DLD1 (cell line): ENCODE measurements around the gene MYO1D.
"Not testable (repeated sequence)": the region's sequence is repeated elsewhere in the genome, so short reads cannot be mapped to it uniquely, and the experiment has no call there.

Experiments used
- in situ Hi-C: cut with HindIII; loops from 2 replicates; pipeline ENCODE4 v1.10.0; 2017; ENCODE audit warnings: low sequenced_read_pairs

MYO1D gene

GRCh38 chr17:32555611-32556310 is 321.2 kb downstream of the MYO1D start:
- in situ Hi-C loops, result no loop called here

DNA sequence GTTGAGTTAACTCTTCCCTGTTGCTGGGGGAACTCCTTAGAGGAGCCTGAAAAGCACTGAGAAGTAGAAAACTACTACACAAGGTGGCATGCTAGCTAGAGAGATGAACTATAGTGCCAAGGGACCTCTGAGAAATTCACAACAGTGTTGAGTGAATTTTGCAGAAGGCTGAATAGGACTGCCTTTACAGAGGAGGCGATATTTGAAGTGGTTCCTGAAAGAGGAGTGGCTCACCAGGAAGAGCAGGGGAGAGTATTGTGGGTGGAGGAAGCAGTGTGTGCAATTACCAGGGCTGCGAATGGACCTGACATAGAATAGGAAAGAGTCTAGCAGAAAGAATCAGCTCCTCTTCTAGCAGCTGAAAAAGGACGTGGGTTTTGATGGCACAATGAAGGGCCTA is 323.8 kb downstream of the MYO1D start:
- in situ Hi-C loops, result loop anchor here (5.0 kb wide), 1 partner anchor 39 kb away; no protein-coding TSS in a partner anchor

GRCh38 chr17:32552280-32552679 is 324.6 kb downstream of the MYO1D start:
- in situ Hi-C loops, result loop anchor here (5.0 kb wide), 1 partner anchor 40 kb away; no protein-coding TSS in a partner anchor

- in situ Hi-C loops, result loop anchor here (5.0 kb wide), 1 partner anchor 41 kb away; no protein-coding TSS in a partner anchor
Measured at GRCh38 chr17:32551186-32551955, 325.6 kb downstream of the MYO1D start.

- in situ Hi-C loops, result no loop called here
Measured at GRCh38 chr17:32549559-32549958, 327.4 kb downstream of the MYO1D start.

DNA sequence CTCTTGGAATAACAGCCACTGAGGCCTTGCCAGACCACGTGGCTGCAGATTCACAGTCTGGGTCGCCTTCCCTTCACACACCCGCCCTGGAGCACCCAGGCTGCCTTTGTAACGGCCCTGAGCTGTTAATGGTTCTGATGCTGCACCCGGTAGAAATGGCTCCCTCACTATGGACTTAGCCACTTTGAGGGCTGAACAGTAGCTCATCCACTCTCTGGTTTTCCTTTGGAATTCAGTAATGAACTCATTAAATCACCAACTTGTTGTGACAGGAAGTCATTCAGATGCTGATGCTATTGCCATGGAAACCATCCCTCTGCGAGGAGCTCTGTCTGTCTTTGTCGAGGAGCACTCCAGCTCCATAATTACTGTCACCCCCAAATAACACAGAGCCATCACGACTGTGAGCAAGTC is 330.9 kb downstream of the MYO1D start:
- in situ Hi-C loops, result no loop called here

GRCh38 chr17:32542186-32542585 is 334.7 kb downstream of the MYO1D start:
- in situ Hi-C loops, result no loop called here

DNA sequence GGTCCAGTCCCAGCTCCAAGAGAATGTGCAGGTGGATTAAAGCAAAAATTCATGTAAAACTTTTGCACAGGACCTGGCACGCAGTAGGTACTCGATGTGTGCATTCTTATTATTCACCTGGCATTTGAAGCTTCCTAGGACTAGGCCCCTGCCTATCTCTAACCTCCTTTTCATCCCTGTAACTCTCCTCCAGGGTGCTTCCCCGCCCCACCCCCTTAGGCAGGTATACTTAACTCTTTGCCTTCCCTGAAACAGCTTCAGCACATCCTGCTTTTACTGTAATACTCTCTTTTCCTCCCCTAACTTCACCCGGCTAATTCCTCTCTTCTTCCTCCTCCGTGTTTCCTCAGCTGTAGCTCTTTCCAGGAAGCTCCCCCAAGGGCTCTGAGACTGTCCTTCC is 335.3 kb downstream of the MYO1D start:
- in situ Hi-C loops, result no loop called here

DNA sequence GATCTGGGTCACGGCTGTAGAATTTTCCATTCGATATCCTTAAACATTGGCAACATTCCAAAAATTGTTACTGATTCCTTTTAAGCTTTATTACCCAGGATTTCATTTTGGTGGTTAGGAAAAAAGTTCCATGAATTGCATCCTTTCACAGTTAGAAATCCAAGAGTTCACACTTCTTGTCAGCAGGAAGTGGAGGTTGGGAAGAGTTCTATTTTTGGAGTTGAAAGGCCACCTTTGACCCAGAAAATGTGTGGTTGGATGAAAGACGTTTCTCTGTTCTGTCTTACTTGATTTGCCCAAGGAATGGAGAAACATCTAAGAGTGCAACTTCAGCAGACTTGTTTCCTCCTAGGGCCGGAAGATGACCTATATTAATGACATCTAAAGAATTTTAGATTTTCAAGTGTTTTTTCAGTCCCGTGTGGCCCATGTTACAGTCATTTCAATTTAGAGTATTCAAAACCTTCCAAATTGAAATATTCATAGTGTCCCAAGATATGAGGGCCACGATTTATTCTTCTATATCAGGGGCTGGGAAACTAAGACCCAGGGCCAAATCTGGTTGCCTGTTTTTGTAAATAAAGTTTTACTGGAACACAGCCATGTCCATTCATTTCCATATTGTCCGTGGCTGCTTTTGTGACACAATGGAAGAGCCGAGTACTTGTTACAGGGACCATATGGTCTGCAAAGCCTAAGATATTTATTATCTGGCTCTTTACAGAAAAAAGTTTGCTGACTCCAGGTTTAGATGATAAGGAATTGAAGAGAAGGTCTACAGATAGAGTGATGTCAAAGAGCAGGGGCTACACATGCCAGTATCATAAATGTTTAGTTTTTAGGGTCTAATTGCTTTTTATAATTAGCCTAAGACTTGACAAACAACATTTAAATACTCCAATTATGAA is 339.9 kb downstream of the MYO1D start:
- in situ Hi-C loops, result no loop called here

DNA sequence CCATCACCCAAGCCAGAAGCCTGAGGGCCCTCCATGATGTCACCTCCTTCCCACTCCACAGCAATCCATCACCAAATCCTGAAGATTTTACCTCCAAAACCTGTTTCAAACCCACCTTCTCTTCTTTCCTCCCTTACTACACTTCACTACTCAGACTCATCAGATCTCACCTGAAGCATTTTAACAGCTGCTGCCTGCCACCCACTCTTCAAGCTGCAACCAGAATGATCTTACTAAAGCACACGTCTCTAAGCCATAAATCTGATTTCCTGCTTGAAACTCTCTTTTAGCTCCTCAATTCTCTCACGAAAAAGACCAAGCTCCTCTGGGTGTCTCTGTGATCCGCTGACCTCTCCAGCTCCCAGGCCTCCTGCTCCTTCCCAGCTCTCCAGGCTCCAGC is 343.6 kb downstream of the MYO1D start:
- in situ Hi-C loops, result no loop called here

GRCh38 chr17:32529604-32530003 is 347.3 kb downstream of the MYO1D start:
- in situ Hi-C loops, result no loop called here

- in situ Hi-C loops, result no loop called here
Measured at GRCh38 chr17:32528825-32529224, 348.1 kb downstream of the MYO1D start.

DNA sequence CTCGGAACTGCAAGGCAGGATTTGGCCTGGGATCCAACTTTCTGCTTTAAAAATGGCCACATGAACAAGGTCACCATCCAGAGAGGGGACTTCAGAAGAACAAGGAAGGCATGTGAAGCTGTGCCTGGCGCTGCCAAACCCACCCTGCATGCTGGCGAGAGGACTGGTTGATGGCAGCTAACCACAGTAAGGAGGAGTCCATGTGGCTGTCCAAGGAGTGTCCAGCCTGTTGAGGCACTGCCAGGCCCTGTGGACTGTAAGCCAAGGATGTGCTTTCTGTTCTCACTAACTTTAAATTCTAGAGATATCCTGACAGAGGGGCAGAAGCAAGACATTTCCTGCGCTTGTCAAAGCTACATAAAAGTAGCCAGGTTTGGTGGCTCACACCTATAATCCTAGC is 349.8 kb downstream of the MYO1D start:
- in situ Hi-C loops, result no loop called here

DNA sequence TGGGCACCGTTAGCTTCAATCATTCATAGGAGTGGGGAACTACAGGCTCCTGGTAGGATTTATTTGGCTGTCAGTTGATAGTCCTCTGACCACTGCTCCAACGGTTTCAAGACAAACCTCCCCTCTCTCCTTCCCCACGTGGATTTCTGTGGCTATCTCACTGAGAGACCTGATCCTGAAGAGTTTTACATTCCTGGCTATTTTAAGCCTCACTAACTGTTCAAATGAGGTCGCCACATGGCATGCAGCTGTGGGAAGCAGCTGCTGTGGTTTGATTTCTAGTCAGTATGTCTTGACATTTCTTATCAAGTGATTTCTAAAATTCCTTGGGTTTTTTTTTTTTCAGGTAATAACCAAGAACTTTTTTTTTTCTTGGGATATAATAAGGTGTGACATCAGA is 351.8 kb downstream of the MYO1D start:
- in situ Hi-C loops, result no loop called here

- in situ Hi-C loops, result not testable (repeated sequence)
Measured at GRCh38 chr17:32524553-32524880, 352.4 kb downstream of the MYO1D start.

GRCh38 chr17:32523827-32524552 is 352.9 kb downstream of the MYO1D start:
- in situ Hi-C loops, result no loop called here

GRCh38 chr17:32523017-32523680 is 353.8 kb downstream of the MYO1D start:
- in situ Hi-C loops, result no loop called here

DNA sequence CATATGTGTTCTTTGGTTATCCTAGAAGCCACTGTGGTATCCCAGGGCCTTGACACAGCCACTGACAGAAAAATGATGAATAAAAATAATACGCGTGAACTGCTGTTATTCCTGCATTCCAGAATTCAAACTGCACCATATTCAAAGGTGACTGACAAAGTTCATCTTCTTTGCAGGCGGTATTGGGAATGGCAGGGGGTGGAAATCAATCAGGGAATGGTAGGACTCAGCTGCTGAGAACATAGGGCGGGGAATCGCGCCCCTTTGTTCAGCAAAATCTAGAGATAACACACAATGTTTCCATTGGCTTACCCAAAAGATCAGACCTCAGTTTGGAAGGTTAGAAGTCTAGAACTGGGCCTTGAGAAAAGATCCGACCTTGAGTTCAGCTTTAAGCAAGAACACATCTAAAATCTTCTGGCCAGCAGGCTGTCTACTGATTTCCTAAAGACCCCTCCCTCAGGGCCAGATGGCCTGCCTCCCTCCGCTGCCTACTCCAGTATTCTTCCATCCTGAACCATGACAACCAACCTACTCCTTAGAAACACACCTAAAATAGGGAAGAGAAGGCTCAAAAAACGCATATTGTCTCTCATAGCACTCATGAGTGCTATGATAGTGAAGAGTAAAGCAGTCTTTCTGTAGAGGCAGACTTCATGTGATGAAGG is 356.1 kb downstream of the MYO1D start:
- in situ Hi-C loops, result no loop called here

DNA sequence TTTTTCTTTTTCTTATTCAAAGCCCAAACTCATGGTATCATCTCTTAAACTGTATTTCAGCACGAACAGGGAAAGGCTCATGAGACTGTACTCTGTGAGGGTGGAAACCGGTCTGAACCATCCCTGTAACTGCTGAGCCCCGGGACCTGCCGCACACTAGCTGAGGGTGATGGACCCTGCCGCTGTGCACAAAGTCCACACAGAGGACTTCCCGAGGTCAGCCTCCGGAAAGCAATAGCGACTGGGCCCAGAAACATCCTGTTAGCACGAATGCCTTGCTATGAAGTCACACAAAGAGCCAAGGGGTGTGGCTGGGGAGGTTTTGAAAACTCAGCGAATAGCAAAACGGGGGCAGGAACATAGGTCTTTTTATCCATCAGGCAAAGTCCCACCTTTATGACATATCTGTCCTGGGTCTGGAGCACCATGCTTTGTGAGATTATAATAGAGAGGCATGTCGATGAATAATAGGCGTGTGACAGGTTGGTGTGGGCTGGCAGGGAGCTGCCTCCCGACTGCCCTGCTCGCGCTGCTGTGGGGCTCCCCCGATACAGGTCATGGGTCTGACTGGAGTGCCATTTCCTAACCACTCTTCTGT is 356.7 kb downstream of the MYO1D start:
- in situ Hi-C loops, result no loop called here
